GM12801 (cell line): ENCODE measurements around the gene TUBB1.

ENCODE experiments used
- CTCF ChIP-seq: IDR thresholded peaks from one replicate; pipeline ENCODE4 v1.5.1; 2011; ENCODE audit warnings: control low read depth; ENCODE audit not compliant: insufficient read length; ENCODE audit errors: extremely low read depth

The TUBB1 gene

GRCh38 chr20:59022754-59023153, 3.5 kb downstream of the TUBB1 start:
- no peak for TF ChIP-seq CTCF

- no peak for TF ChIP-seq CTCF
Observed at GRCh38 chr20:59023616-59024015, 4.4 kb downstream of the TUBB1 start.

- no peak for TF ChIP-seq CTCF
Observed at GRCh38 chr20:59024111-59024530, 4.9 kb downstream of the TUBB1 start.

- TF ChIP-seq CTCF = no peak
Observed at GRCh38 chr20:59025086-59025485, 5.9 kb downstream of the TUBB1 start.

GRCh38 chr20:59025511-59025910, 6.3 kb downstream of the TUBB1 start:
- TF ChIP-seq CTCF = no peak

- TF ChIP-seq CTCF = no peak
Observed at GRCh38 chr20:59026904-59027740, 7.9 kb downstream of the TUBB1 start.

GRCh38 chr20:59027741-59028320, 8.6 kb downstream of the TUBB1 start:
- no peak for TF ChIP-seq CTCF
